Inflammatory macrophage treated with lipopolysaccharide for 4 hours (primary cell): Measurements from ENCODE around the gene SLC25A15.

Source experiments
- DNase-seq: peaks from one replicate; pipeline ENCODE4 v3.0.0-alpha.2; 2020

The SLC25A15 gene

GRCh38 chr13:40789275-40790153 is at the start of gene SLC25A15:
SLC25A15 (plus strand) TSS chr13:40789611; CDS start chr13:40793227, 3,616 bp downstream.
- peak; percentile 80 for DNase-seq

- DNase-seq: no peak
Measured at GRCh38 chr13:40749327-40749726, 40.1 kb upstream of the SLC25A15 start.

- no peak for DNase-seq
Measured at GRCh38 chr13:40755082-40755700, 34.2 kb upstream of the SLC25A15 start.

GRCh38 chr13:40756042-40756441 is 33.4 kb upstream of the SLC25A15 start:
- DNase-seq: no peak

GRCh38 chr13:40758811-40759210 is 30.6 kb upstream of the SLC25A15 start:
- DNase-seq: no peak

- no peak for DNase-seq
Measured at GRCh38 chr13:40762849-40763248, 26.6 kb upstream of the SLC25A15 start.

GRCh38 chr13:40764587-40765403 is 24.6 kb upstream of the SLC25A15 start:
- DNase-seq: no peak

GRCh38 chr13:40765602-40766001 is 23.8 kb upstream of the SLC25A15 start:
- no peak for DNase-seq

- no peak for DNase-seq
Measured at GRCh38 chr13:40769970-40770369, 19.4 kb upstream of the SLC25A15 start.

- peak; percentile 6 for DNase-seq
Measured at GRCh38 chr13:40770609-40770933, 18.8 kb upstream of the SLC25A15 start.

GRCh38 chr13:40770934-40771618 is 18.3 kb upstream of the SLC25A15 start, which contains the start of gene MRPS31:
MRPS31 (minus strand) TSS chr13:40771190; CDS start chr13:40771136, 54 bp downstream.
- peak; percentile 97 for DNase-seq

- DNase-seq: no peak
Measured at GRCh38 chr13:40772765-40773473, 16.5 kb upstream of the SLC25A15 start.

GRCh38 chr13:40774672-40775071 is 14.7 kb upstream of the SLC25A15 start:
- DNase-seq: no peak

GRCh38 chr13:40776232-40776631 is 13.2 kb upstream of the SLC25A15 start:
- DNase-seq: no peak

GRCh38 chr13:40776681-40777165 is 12.7 kb upstream of the SLC25A15 start:
- peak; percentile 73 for DNase-seq

- peak; percentile 47 for DNase-seq
Measured at GRCh38 chr13:40777166-40777808, 12.1 kb upstream of the SLC25A15 start.

GRCh38 chr13:40777809-40778175 is 11.6 kb upstream of the SLC25A15 start:
- DNase-seq: no peak

GRCh38 chr13:40779049-40779448 is 10.4 kb upstream of the SLC25A15 start:
- DNase-seq: no peak

GRCh38 chr13:40779796-40780285 is 9.6 kb upstream of the SLC25A15 start:
- DNase-seq: no peak

GRCh38 chr13:40780822-40781401 is 8.5 kb upstream of the SLC25A15 start:
- DNase-seq: no peak

- peak; percentile 55 for DNase-seq
Measured at GRCh38 chr13:40781717-40782116, 7.7 kb upstream of the SLC25A15 start.
